Adrenal gland (tissue), 12 donors: ENCODE results near the gene SIGLEC10. TPM values are rescaled to one million over a fixed set of nuclear protein-coding genes. Genes with fewer than 3 reads are reported as not detected.

Experiments used
- DNase-seq, 7 donors: peaks; one replicate each; pipeline ENCODE4 v3.0.0-alpha.2; 2019 to 2020
- H3K27ac ChIP-seq, 5 donors: fragments of 200-600 bp; sonication (generic) in 4 of 5; 1 replicate in 3 of 5; 2 replicates in 2 of 5; pipeline versions ENCODE4 v1.5.1 to v1.8.0; 2016 to 2020; ENCODE audit warnings: mild to moderate bottlenecking in 1 of 5
- H3K27me3 ChIP-seq: fragments of 200-600 bp; 2 replicates; pipeline ENCODE4 v1.8.0; 2021
- H3K36me3 ChIP-seq, 2 donors: fragments of 200-600 bp; replicated peaks in 1 of 2; 1 replicate in 1 of 2; 2 replicates in 1 of 2; pipeline versions ENCODE4 v1.5.1 to v1.8.0; 2018 to 2022
- H3K4me1 ChIP-seq, 2 donors: fragments of 200-600 bp; replicated peaks in 1 of 2; 1 replicate in 1 of 2; 2 replicates in 1 of 2; pipeline versions ENCODE4 v1.5.1 to v1.8.0; 2018 to 2021
- H3K4me3 ChIP-seq, 4 donors: fragments of 200-600 bp; sonication (generic) in 3 of 4; one replicate each; pipeline ENCODE4 v1.5.1; 2016 to 2018
- H3K9me3 ChIP-seq, 3 donors: fragments of 200-600 bp; sonication (generic) in 1 of 3; replicated peaks in 1 of 3; 1 replicate in 2 of 3; 2 replicates in 1 of 3; pipeline versions ENCODE4 v1.5.1 to v1.8.0; 2016 to 2021
- POLR2A ChIP-seq, 2 donors: fragments of 450-650 bp; IDR thresholded peaks; one replicate each; pipeline ENCODE4 v1.6.1; 2017; ENCODE audit warnings: antibody characterized with exemption in 2 of 2, mild to moderate bottlenecking in 2 of 2, moderate library complexity in 1 of 2
- WGBS, 4 donors: extraction: QIAGEN DNeasy Blood & Tissue Kit in 2 of 4; methylation state at CpG; one replicate each; pipeline versions ENCODE4 v1.1.5 to v1.1.7; 2013 to 2017; 5-methylcytosine and 5-hydroxymethylcytosine counted together
- intact Hi-C, 2 donors: fragments of 100-400 bp; cut with DNase I; formaldehyde crosslinking; loops; one replicate each; pipeline versions ENCODE4 v1.14.1 to v1.15.0; 2022 to 2023
- polyA plus RNA-seq, 3 donors: library from polyadenylated mRNA; stranded (reverse); fragments of 200-250 nt in 2 of 3; fragments of 350-450 nt in 1 of 3; fragmentation: Illumina TruSeq in 1 of 3; extraction: RNeasy Lipid Tissue Mini Kit (QIAGEN cat#74804) in 1 of 3; gene quantifications; one replicate each; pipeline ENCODE4 v1.2.3, GENCODE V29; 2013 to 2014
- small RNA-seq, 2 donors: library from RNA; depleted of rRNA; stranded (forward); fragments of <200 nt; gene quantifications; one replicate each; pipeline ENCODE3, GENCODE V24; 2016
- total RNA-seq, 9 donors: library from RNA; depleted of rRNA in 4 of 9; stranded (reverse); fragments of >200 nt in 4 of 9; fragments of 120-200 nt in 1 of 9; fragmentation: NEBNext Ultra II Directional in 1 of 9; extraction: Animal tissue kit (Norgen Biotek cat#: 25700) in 1 of 9; gene quantifications; one replicate each; pipeline versions ENCODE4 v1.1.0 to v1.2.4, GENCODE V29; 2013 to 2023
- TF ChIP-seq, protein P1 (sequence below), 6 experiments: fragments of 450-650 bp in 4 of 6; fragments of 200-600 bp in 2 of 6; sonication (generic) in 1 of 6; IDR thresholded peaks; 1 replicate in 5 of 6; 2 replicates in 1 of 6; pipeline versions ENCODE4 v1.5.1 to v1.8.0; 2016 to 2021; ENCODE audit warnings: antibody characterized with exemption in 6 of 6, mild to moderate bottlenecking in 2 of 6, moderate library complexity in 1 of 6
- donor health status: healthy with polysubstance abuse.
- donor health status: Bipolar disorder and iron deficiency.
- donor health status: DM: yes; HTN: yes; CAD: no.
- donor health status: DM: no; HTN: no; CAD: no.
- donor health status: DM: no; HTN: no; CAD: no.
- donor health status: DM: yes; HTN: yes; CAD: no.

Gene SIGLEC10
- total and polyA plus RNA-seq, 12 donors: 0.89 to 70.7 (median 15.8) TPM

DNA sequence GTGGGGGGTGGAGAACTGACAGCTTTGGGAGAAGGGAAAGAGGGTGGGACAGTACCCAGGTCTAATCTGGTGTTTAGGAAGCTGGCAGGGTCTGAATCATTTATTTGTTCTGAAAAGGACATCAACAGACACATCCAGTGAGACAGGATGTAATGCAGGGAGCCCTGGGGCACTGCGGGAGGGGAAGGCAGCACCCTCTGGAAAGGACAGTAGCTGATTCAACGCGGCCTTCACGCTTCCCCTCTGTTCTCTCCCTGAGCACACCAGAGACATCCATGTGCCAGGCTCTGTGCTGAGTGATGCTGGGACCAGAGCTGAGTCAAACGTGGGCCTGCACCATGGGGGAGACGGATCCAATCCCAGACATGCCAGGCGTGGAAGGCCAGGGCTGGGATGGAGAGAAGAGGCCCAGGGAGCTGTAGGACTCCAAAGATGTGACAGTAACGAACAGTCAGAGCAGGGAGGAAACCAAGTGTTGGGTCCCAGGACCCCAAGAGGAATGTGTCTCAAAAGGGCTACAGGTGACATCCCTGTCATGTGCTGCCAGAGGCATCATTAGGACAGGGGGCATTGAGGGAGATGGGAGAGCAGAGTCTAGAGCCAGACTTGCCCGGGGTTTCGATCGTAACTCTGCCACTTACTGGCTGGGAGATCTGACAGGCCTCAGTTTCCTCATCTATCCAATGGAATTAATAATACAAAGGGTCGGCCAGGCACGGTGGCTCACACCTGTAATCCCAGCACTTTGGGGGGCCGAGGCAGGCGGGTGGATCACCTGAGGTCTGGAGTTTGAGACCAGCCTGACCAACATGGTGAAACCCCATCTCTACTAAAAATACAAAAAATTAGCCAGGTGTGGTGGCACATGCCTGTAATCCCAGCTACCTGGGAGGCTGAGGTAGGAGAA is 53.0 kb downstream of the SIGLEC10 start:
- WGBS, 4 donors: 65 to 73% (median 68%) methylated on average over 15 of the region's 15 CpGs
- Histone ChIP-seq H3K4me1 (peaks cover 16 to 46% of the 10 kb centered on the region in 2 donors), H3K36me3 (no peaks in the 10 kb centered on the region), H3K27ac (peak overlapping the region in 4 of 5 donors; percentile 17 to 96 (median 88)), H3K4me3 (no peak overlapping the region), H3K9me3 (no peaks in the 10 kb centered on the region), H3K27me3 (no peaks in the 10 kb centered on the region)
- DNase-seq: peak in 6 of 7 donors; percentile 35 to 78 (median 65)
- TF ChIP-seq POLR2A (IDR thresholded peaks at IDR 0.05): peak in 1 of 2 donors; percentile 35
- TF ChIP-seq, protein P1, sequence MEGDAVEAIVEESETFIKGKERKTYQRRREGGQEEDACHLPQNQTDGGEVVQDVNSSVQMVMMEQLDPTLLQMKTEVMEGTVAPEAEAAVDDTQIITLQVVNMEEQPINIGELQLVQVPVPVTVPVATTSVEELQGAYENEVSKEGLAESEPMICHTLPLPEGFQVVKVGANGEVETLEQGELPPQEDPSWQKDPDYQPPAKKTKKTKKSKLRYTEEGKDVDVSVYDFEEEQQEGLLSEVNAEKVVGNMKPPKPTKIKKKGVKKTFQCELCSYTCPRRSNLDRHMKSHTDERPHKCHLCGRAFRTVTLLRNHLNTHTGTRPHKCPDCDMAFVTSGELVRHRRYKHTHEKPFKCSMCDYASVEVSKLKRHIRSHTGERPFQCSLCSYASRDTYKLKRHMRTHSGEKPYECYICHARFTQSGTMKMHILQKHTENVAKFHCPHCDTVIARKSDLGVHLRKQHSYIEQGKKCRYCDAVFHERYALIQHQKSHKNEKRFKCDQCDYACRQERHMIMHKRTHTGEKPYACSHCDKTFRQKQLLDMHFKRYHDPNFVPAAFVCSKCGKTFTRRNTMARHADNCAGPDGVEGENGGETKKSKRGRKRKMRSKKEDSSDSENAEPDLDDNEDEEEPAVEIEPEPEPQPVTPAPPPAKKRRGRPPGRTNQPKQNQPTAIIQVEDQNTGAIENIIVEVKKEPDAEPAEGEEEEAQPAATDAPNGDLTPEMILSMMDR (IDR thresholded peaks at IDR 0.05): no peak
- intact Hi-C loops: no loop called here

- Histone ChIP-seq H3K9me3 (no peaks in the 10 kb centered on the region), H3K36me3 (no peaks in the 10 kb centered on the region), H3K4me3 (no peak overlapping the region), H3K4me1 (peaks cover 16 to 44% of the 10 kb centered on the region in 2 donors), H3K27me3 (no peaks in the 10 kb centered on the region), H3K27ac (peak overlapping the region in 3 of 5 donors; percentile 52 to 68 (median 54))
- intact Hi-C loops: no loop called here
- TF ChIP-seq, protein P1 (IDR thresholded peaks at IDR 0.05): no peak
- TF ChIP-seq POLR2A (IDR thresholded peaks at IDR 0.05): no peak
- DNase-seq: peak; percentile 62 to 89 (median 78)
- 43 to 53% (median 49%) methylated on average over 6 to 13 of the region's 13 CpGs for WGBS, 4 donors
Observed at GRCh38 chr19:51361239-51361638, 56.2 kb downstream of the SIGLEC10 start.

Small RNA genes within 50 kb of the gene (small RNA-seq; reads per million reads assigned to genes)
- 0 reads per million in 2 donors for gene AC020914.5

Other genes with a start within 250 kb of the SIGLEC10 start
- 10 to 100 TPM in 5 of 9 donors, 1 to 10 TPM in 4; 2.2 to 21.8 (median 12.9) TPM for gene CD33, start 192.6 kb downstream of the SIGLEC10 start, total RNA-seq
- gene CD33, start 192.6 kb downstream of the SIGLEC10 start, polyA plus RNA-seq: 10 to 100 TPM in 1 of 3 donors, 1 to 10 TPM in 2; 2.7 to 14.4 (median 4.9) TPM
- 1 to 10 TPM in 1 of 9 donors, not detected in 8; 1.0 TPM for gene SIGLECL1, start 166.6 kb downstream of the SIGLEC10 start, total RNA-seq
- gene SIGLECL1, start 166.6 kb downstream of the SIGLEC10 start, polyA plus RNA-seq: not detected
- gene IGLON5, start 106.0 kb downstream of the SIGLEC10 start, total RNA-seq: 1 to 10 TPM in 3 of 9 donors, under 1 TPM in 4, not detected in 2; 0.13 to 2.3 (median 0.67) TPM
- 1 to 10 TPM; 1.3 to 3.4 (median 2.0) TPM for gene IGLON5, start 106.0 kb downstream of the SIGLEC10 start, polyA plus RNA-seq
- gene VSIG10L, start 75.5 kb downstream of the SIGLEC10 start, total RNA-seq: 1 to 10 TPM; 1.0 to 3.7 (median 2.5) TPM
- 1 to 10 TPM; 2.7 to 6.0 (median 4.1) TPM for gene VSIG10L, start 75.5 kb downstream of the SIGLEC10 start, polyA plus RNA-seq
- 100 to 1,000 TPM; 179 to 470 (median 242) TPM for gene ETFB, start 51.3 kb downstream of the SIGLEC10 start, total RNA-seq
- gene ETFB, start 51.3 kb downstream of the SIGLEC10 start, polyA plus RNA-seq: 100 to 1,000 TPM; 110 to 304 (median 159) TPM
- 1 to 10 TPM in 5 of 9 donors, not detected in 4; 1.4 to 2.8 (median 2.4) TPM for gene CLDND2, start 48.6 kb downstream of the SIGLEC10 start, total RNA-seq
- gene CLDND2, start 48.6 kb downstream of the SIGLEC10 start, polyA plus RNA-seq: 10 to 100 TPM in 1 of 3 donors, 1 to 10 TPM in 1, under 1 TPM in 1; 0.73 to 11.7 (median 5.5) TPM
- gene NKG7, start 45.0 kb downstream of the SIGLEC10 start, total RNA-seq: 1 to 10 TPM; 1.1 to 5.9 (median 2.8) TPM
- gene NKG7, start 45.0 kb downstream of the SIGLEC10 start, polyA plus RNA-seq: 1 to 10 TPM; 1.2 to 5.1 (median 3.6) TPM
- not detected for gene LIM2, start 29.7 kb downstream of the SIGLEC10 start, total RNA-seq
- gene LIM2, start 29.7 kb downstream of the SIGLEC10 start, polyA plus RNA-seq: not detected
- under 1 TPM in 2 of 9 donors, not detected in 7; 0.11 to 0.41 TPM for gene C19orf84, start 27.1 kb downstream of the SIGLEC10 start, total RNA-seq
- under 1 TPM in 1 of 3 donors, not detected in 2; 0.10 TPM for gene C19orf84, start 27.1 kb downstream of the SIGLEC10 start, polyA plus RNA-seq
- gene SIGLEC8, start 40.8 kb upstream of the SIGLEC10 start, total RNA-seq: 10 to 100 TPM in 3 of 9 donors, 1 to 10 TPM in 5, under 1 TPM in 1; 0.33 to 34.0 (median 9.0) TPM
- 1 to 10 TPM; 1.1 to 3.0 (median 2.4) TPM for gene SIGLEC8, start 40.8 kb upstream of the SIGLEC10 start, polyA plus RNA-seq
- not detected for gene CEACAM18, start 60.9 kb upstream of the SIGLEC10 start, total RNA-seq
- not detected for gene CEACAM18, start 60.9 kb upstream of the SIGLEC10 start, polyA plus RNA-seq
- gene SIGLEC12, start 84.2 kb upstream of the SIGLEC10 start, total RNA-seq: 1 to 10 TPM in 4 of 9 donors, under 1 TPM in 3, not detected in 2; 0.30 to 3.1 (median 1.0) TPM
- gene SIGLEC12, start 84.2 kb upstream of the SIGLEC10 start, polyA plus RNA-seq: 1 to 10 TPM in 1 of 3 donors, under 1 TPM in 2; 0.34 to 1.2 (median 0.48) TPM
- under 1 TPM in 2 of 9 donors, not detected in 7; 0.06 to 0.18 TPM for gene SIGLEC6, start 114.0 kb upstream of the SIGLEC10 start, total RNA-seq
- gene SIGLEC6, start 114.0 kb upstream of the SIGLEC10 start, polyA plus RNA-seq: not detected
- gene ZNF175, start 153.6 kb upstream of the SIGLEC10 start, total RNA-seq: 10 to 100 TPM in 4 of 9 donors, 1 to 10 TPM in 5; 2.5 to 14.5 (median 6.9) TPM
- gene ZNF175, start 153.6 kb upstream of the SIGLEC10 start, polyA plus RNA-seq: 1 to 10 TPM; 2.1 to 6.5 (median 3.4) TPM
- 1 to 10 TPM in 1 of 9 donors, under 1 TPM in 4, not detected in 4; 0.11 to 3.0 (median 0.57) TPM for gene SIGLEC5, start 212.8 kb upstream of the SIGLEC10 start, total RNA-seq
- not detected for gene SIGLEC5, start 212.8 kb upstream of the SIGLEC10 start, polyA plus RNA-seq
- gene SIGLEC14, start 229.2 kb upstream of the SIGLEC10 start, total RNA-seq: 10 to 100 TPM in 4 of 9 donors, 1 to 10 TPM in 2, under 1 TPM in 2, not detected in 1; 0.44 to 29.0 (median 11.4) TPM
- gene SIGLEC14, start 229.2 kb upstream of the SIGLEC10 start, polyA plus RNA-seq: 1 to 10 TPM; 1.2 to 3.6 (median 2.7) TPM